PC-3 (cell line): ENCODE results near the gene ZNRF4. TPM values are rescaled to one million over a fixed set of nuclear protein-coding genes. Genes with fewer than 3 reads are reported as not detected.
A peak's percentile ranks its signal among the peaks of the same experiment; 100 is the strongest.

Experiments
- ATAC-seq: fragments of 200-7000 bp; cut with Tn5 transposase; 2 replicates; pipeline ENCODE4 v1.9.1; 2020; ENCODE audit warnings: mild to moderate bottlenecking, moderate library complexity
- BruUV-seq: library from RNA; stranded (reverse); fragments of 400-500 nt; replicated peaks from 2 replicates; lab custom pipeline; 2021; lab: Mats Ljungman, UMichigan
- CTCF ChIA-PET: fragments of 300-600 bp; sonication (Branson Sonifier 250); formaldehyde crosslinking; loops from one replicate; lab custom pipeline; 2022; ENCODE audit warnings: antibody characterized with exemption; lab: Charles Lee
- POLR2A ChIA-PET: fragments of 300-600 bp; sonication (Branson Sonifier 250); formaldehyde crosslinking; loops from one replicate; lab custom pipeline; 2022; ENCODE audit warnings: antibody characterized with exemption; ENCODE audit not compliant: unreplicated experiment; lab: Charles Lee
- DNase-seq: peaks from one replicate; pipeline ENCODE4 v3.0.0-alpha.2; 2015
- H2AFZ ChIP-seq: fragments of 300-600 bp; sonication (generic); 2 replicates; pipeline ENCODE4 v1.6.0; 2016; ENCODE audit warnings: antibody characterized with exemption, low read length
- H3F3A ChIP-seq: fragments of 300-600 bp; sonication (generic); one replicate; pipeline ENCODE4 v1.6.0; 2017; ENCODE audit warnings: antibody characterized with exemption, low read length, control low read depth, mild to moderate bottlenecking; ENCODE audit not compliant: unreplicated experiment
- H3K27ac ChIP-seq: fragments of 300-600 bp; sonication (generic); 2 replicates; pipeline ENCODE4 v1.5.1; 2016; ENCODE audit warnings: mild to moderate bottlenecking, low read length
- H3K27me3 ChIP-seq: fragments of 300-600 bp; sonication (generic); 2 replicates; pipeline ENCODE4 v1.6.1; 2016; ENCODE audit warnings: low read length, mixed read lengths
- H3K36me3 ChIP-seq: fragments of 300-600 bp; sonication (generic); 2 replicates; pipeline ENCODE4 v1.6.1; 2016; ENCODE audit warnings: low read depth, mixed run types, low read length, mixed read lengths
- H3K4me1 ChIP-seq: fragments of 300-600 bp; sonication (generic); 2 replicates; pipeline ENCODE4 v1.5.1; 2016; ENCODE audit warnings: low read length; ENCODE audit not compliant: insufficient read depth
- H3K4me2 ChIP-seq: fragments of 300-600 bp; sonication (generic); 2 replicates; pipeline ENCODE4 v1.6.0; 2016; ENCODE audit warnings: low read length
- H3K4me3 ChIP-seq: fragments of 300-600 bp; sonication (generic); 2 replicates; pipeline ENCODE4 v1.5.1; 2016; ENCODE audit warnings: mild to moderate bottlenecking, low read length, mixed read lengths
- H3K79me2 ChIP-seq: fragments of 300-600 bp; sonication (generic); 2 replicates; pipeline ENCODE4 v1.6.1; 2017; ENCODE audit warnings: low read length, mixed read lengths
- H3K9ac ChIP-seq: fragments of 300-600 bp; sonication (generic); 2 replicates; pipeline ENCODE4 v1.6.0; 2016; ENCODE audit warnings: mild to moderate bottlenecking, low read length
- H3K9me2 ChIP-seq: fragments of 300-600 bp; sonication (generic); replicated peaks from 2 replicates; pipeline ENCODE4 v1.6.1; 2016; ENCODE audit warnings: mixed run types, low read length, mixed read lengths
- H3K9me3 ChIP-seq: fragments of 300-600 bp; sonication (generic); 2 replicates; pipeline ENCODE4 v1.6.1; 2016; ENCODE audit warnings: low read length, mixed read lengths
- H4K20me1 ChIP-seq: fragments of 300-600 bp; sonication (generic); 2 replicates; pipeline ENCODE4 v1.6.1; 2016; ENCODE audit warnings: low read length, mixed read lengths
- CTCF ChIP-seq: fragments of 300-600 bp; sonication (generic); conservative IDR thresholded peaks from 2 replicates; pipeline ENCODE4 v1.5.1; 2017; ENCODE audit warnings: antibody characterized with exemption, low read depth, mild to moderate bottlenecking, low read length
- EZH2 ChIP-seq: fragments of 300-600 bp; sonication (generic); IDR thresholded peaks from one replicate; pipeline ENCODE4 v1.6.1; 2017; ENCODE audit warnings: antibody characterized with exemption, mild to moderate bottlenecking, low read length; ENCODE audit not compliant: unreplicated experiment
- EZH2phosphoT487 ChIP-seq: fragments of 300-600 bp; sonication (generic); IDR thresholded peaks from 2 replicates; pipeline ENCODE4 v1.6.1; 2018; ENCODE audit warnings: mild to moderate bottlenecking, antibody characterized with exemption, low read length, borderline replicate concordance
- intact Hi-C: fragments of 100-400 bp; cut with micrococcal nuclease; formaldehyde crosslinking; loops from 2 replicates; pipeline ENCODE4 v1.9.0; 2023
- total RNA-seq: library from RNA; depleted of rRNA; stranded (reverse); fragments of >200 nt; gene quantifications from 2 replicates; pipeline ENCODE4 v1.2.3, GENCODE V29; 2014

Gene ZNRF4
- total RNA-seq, 1 experiment from 2014 or later = not detected

GRCh38 chr19:5451494-5451893, 3.7 kb upstream of the ZNRF4 start:
- Histone ChIP-seq H3K4me2 (no peak overlapping the region), H4K20me1 (no peaks in the 10 kb centered on the region), H3K4me3 (no peak overlapping the region), H3K27ac (no peak overlapping the region), H3K9ac (no peak overlapping the region), H3K79me2 (no peaks in the 10 kb centered on the region), H3K27me3 (peaks cover 42% of the 10 kb centered on the region), H3K9me2 (no peaks in the 10 kb centered on the region), H3K36me3 (no peaks in the 10 kb centered on the region), H2AFZ (no peak overlapping the region), H3K9me3 (no peaks in the 10 kb centered on the region), H3K4me1 (no peaks in the 10 kb centered on the region), H3F3A (no peaks in the 10 kb centered on the region)
- no peak for TF ChIP-seq EZH2phosphoT487
- no peak for TF ChIP-seq EZH2
- no peak for TF ChIP-seq CTCF
- no TSS peak for BruUV-seq
- ChIA-PET POLR2A (no interaction called here), CTCF (no interaction called here)
- ATAC-seq (no peak), DNase-seq (no peak)
- intact Hi-C loops = no loop called here

- Histone ChIP-seq H3K9me3 (no peaks in the 10 kb centered on the region), H2AFZ (no peak overlapping the region), H3K4me3 (no peak overlapping the region), H3K9ac (no peak overlapping the region), H3K79me2 (no peaks in the 10 kb centered on the region), H3K9me2 (no peaks in the 10 kb centered on the region), H3F3A (no peaks in the 10 kb centered on the region), H3K4me2 (no peak overlapping the region), H3K27me3 (peaks cover 31% of the 10 kb centered on the region), H4K20me1 (no peaks in the 10 kb centered on the region), H3K27ac (no peak overlapping the region), H3K36me3 (no peaks in the 10 kb centered on the region), H3K4me1 (no peaks in the 10 kb centered on the region)
- intact Hi-C loops = no loop called here
- POLR2A ChIA-PET = no interaction called here
- peak; percentile 59; the same call in 1 of the 2 replicates for ATAC-seq
- CTCF ChIA-PET = interaction anchor here (0.7 kb wide), 1 partner anchor 126 kb away, joined by 3 read pairs; no protein-coding TSS in a partner anchor
- peak; percentile 58 for DNase-seq
- BruUV-seq = no TSS peak
- no peak for TF ChIP-seq CTCF
- TF ChIP-seq EZH2 = no peak
- TF ChIP-seq EZH2phosphoT487 = no peak
Measured at GRCh38 chr19:5452594-5453565, 2.3 kb upstream of the ZNRF4 start.

GRCh38 chr19:5454743-5455142, 474 bp upstream of the ZNRF4 start:
- DNase-seq = no peak
- H3K27ac ChIP-seq = no peak overlapping the region

More at GRCh38 chr19:5454743-5455142, 474 bp upstream of the ZNRF4 start:
- no peaks in the 10 kb centered on the region for H3K36me3 ChIP-seq
- H3K9me2 ChIP-seq = no peaks in the 10 kb centered on the region
- no peaks in the 10 kb centered on the region for H3F3A ChIP-seq
- POLR2A ChIA-PET = no interaction called here
- H4K20me1 ChIP-seq = no peaks in the 10 kb centered on the region
- no peak overlapping the region for H3K4me2 ChIP-seq
- H3K4me3 ChIP-seq = no peak overlapping the region
- peaks cover 18% of the 10 kb centered on the region for H3K27me3 ChIP-seq
- no peak overlapping the region for H2AFZ ChIP-seq
- CTCF ChIA-PET = no interaction called here
- BruUV-seq = no TSS peak
- H3K79me2 ChIP-seq = no peaks in the 10 kb centered on the region
- no peaks in the 10 kb centered on the region for H3K9me3 ChIP-seq
- no peaks in the 10 kb centered on the region for H3K4me1 ChIP-seq
- intact Hi-C loops = no loop called here
- no peak for TF ChIP-seq CTCF
- no peak for TF ChIP-seq EZH2
- TF ChIP-seq EZH2phosphoT487 = no peak
- no peak for ATAC-seq
- H3K9ac ChIP-seq = no peak overlapping the region
